MG63 (cell line): ENCODE data around the gene LCE1E. TPM values are rescaled to one million over a fixed set of nuclear protein-coding genes. Genes with fewer than 3 reads are reported as not detected.
A peak's percentile ranks its signal among the peaks of the same experiment; 100 is the strongest.

Experiments
- DNase-seq: peaks from one replicate; pipeline ENCODE4 v3.0.0-alpha.2; 2020
- H3K27me3 ChIP-seq: fragments of 250-450 bp; sonication (Bioruptor Pico); 2 replicates; pipeline ENCODE4 v1.5.1; 2020; ENCODE audit warnings: mild to moderate bottlenecking, moderate library complexity
- H3K36me3 ChIP-seq: fragments of 250-450 bp; sonication (Bioruptor Pico); 2 replicates; pipeline ENCODE4 v1.5.1; 2020; ENCODE audit warnings: mild to moderate bottlenecking, moderate library complexity
- H3K4me3 ChIP-seq: fragments of 250-450 bp; sonication (Bioruptor Pico); 2 replicates; pipeline ENCODE4 v1.5.1; 2020; ENCODE audit warnings: mild to moderate bottlenecking, moderate library complexity
- H3K9me3 ChIP-seq: fragments of 250-450 bp; sonication (Bioruptor Pico); 2 replicates; pipeline ENCODE4 v1.5.1; 2020; ENCODE audit warnings: mild to moderate bottlenecking, moderate library complexity
- total RNA-seq: library from RNA; depleted of rRNA; stranded (reverse); fragments of >200 nt; shearing (Covaris generic); gene quantifications from 2 replicates; pipeline ENCODE4 v1.2.3, GENCODE V29; 2014; ENCODE audit warnings: low replicate concordance

The LCE1E gene
- total RNA-seq, 1 experiment from 2014 or later: not detected

GRCh38 chr1:152768847-152769533 is 17.1 kb upstream of the LCE1E start:
- no peaks in the 10 kb centered on the region for H3K27me3 ChIP-seq
- DNase-seq: no peak
- no peaks in the 10 kb centered on the region for H3K36me3 ChIP-seq
- H3K9me3 ChIP-seq: no peaks in the 10 kb centered on the region
- no peak overlapping the region for H3K4me3 ChIP-seq

GRCh38 chr1:152770411-152770810 is 15.6 kb upstream of the LCE1E start:
- Histone ChIP-seq H3K4me3 (no peak overlapping the region), H3K36me3 (no peaks in the 10 kb centered on the region), H3K9me3 (no peaks in the 10 kb centered on the region), H3K27me3 (no peaks in the 10 kb centered on the region)
- DNase-seq: no peak

- H3K9me3 ChIP-seq: no peaks in the 10 kb centered on the region
- H3K4me3 ChIP-seq: no peak within 1 kb of the TSS
- DNase-seq: no peak
- H3K27me3 ChIP-seq: no peaks in the 10 kb centered on the region
- H3K36me3 ChIP-seq: no peaks in the 10 kb centered on the region
Observed at GRCh38 chr1:152774875-152775274, 11.2 kb upstream of the LCE1E start, which contains the start of gene LCE1F. Gene LCE1F (plus strand): TSS chr1:152775140. CDS start chr1:152776372, 1,232 bp downstream.

- Histone ChIP-seq H3K4me3 (no peak overlapping the region), H3K36me3 (no peaks in the 10 kb centered on the region), H3K27me3 (no peaks in the 10 kb centered on the region), H3K9me3 (no peaks in the 10 kb centered on the region)
- DNase-seq: no peak
Observed at GRCh38 chr1:152776361-152776760, 9.7 kb upstream of the LCE1E start.

GRCh38 chr1:152777510-152778137 is 8.4 kb upstream of the LCE1E start:
- H3K9me3 ChIP-seq: no peaks in the 10 kb centered on the region
- no peak for DNase-seq
- no peaks in the 10 kb centered on the region for H3K36me3 ChIP-seq
- no peaks in the 10 kb centered on the region for H3K27me3 ChIP-seq
- H3K4me3 ChIP-seq: no peak overlapping the region

GRCh38 chr1:152783095-152783494 is 3.0 kb upstream of the LCE1E start:
- Histone ChIP-seq H3K27me3 (no peaks in the 10 kb centered on the region), H3K36me3 (no peaks in the 10 kb centered on the region), H3K9me3 (no peaks in the 10 kb centered on the region), H3K4me3 (no peak overlapping the region)
- no peak for DNase-seq

GRCh38 chr1:152795686-152796085 is 9.6 kb downstream of the LCE1E start:
- no peaks in the 10 kb centered on the region for H3K9me3 ChIP-seq
- no peak overlapping the region for H3K4me3 ChIP-seq
- H3K36me3 ChIP-seq: no peaks in the 10 kb centered on the region
- no peak for DNase-seq
- no peaks in the 10 kb centered on the region for H3K27me3 ChIP-seq

- no peaks in the 10 kb centered on the region for H3K9me3 ChIP-seq
- no peaks in the 10 kb centered on the region for H3K36me3 ChIP-seq
Observed at GRCh38 chr1:152796421-152796820, 10.4 kb downstream of the LCE1E start, which contains the start of gene LCE1D. Gene LCE1D (plus strand): TSS chr1:152796721. CDS start chr1:152797795, 1,074 bp downstream.

GRCh38 chr1:152801333-152801732 is 15.3 kb downstream of the LCE1E start:
- DNase-seq: no peak
- Histone ChIP-seq H3K9me3 (no peaks in the 10 kb centered on the region), H3K36me3 (no peaks in the 10 kb centered on the region), H3K4me3 (no peak overlapping the region), H3K27me3 (no peaks in the 10 kb centered on the region)

More at GRCh38 chr1:152796421-152796820, 10.4 kb downstream of the LCE1E start, which contains the start of gene LCE1D:
- H3K4me3 ChIP-seq: no peak within 1 kb of the TSS
- DNase-seq: no peak
- H3K27me3 ChIP-seq: no peaks in the 10 kb centered on the region

GRCh38 chr1:152806576-152806975 is 20.5 kb downstream of the LCE1E start, which contains the start of gene LCE1C:
Gene LCE1C (minus strand): TSS chr1:152806651. CDS start chr1:152805478, 1,173 bp downstream.
- peaks cover 3% of the 10 kb centered on the region; the same call in 1 of the 2 replicates for H3K27me3 ChIP-seq
- no peaks in the 10 kb centered on the region for H3K36me3 ChIP-seq
- DNase-seq: peak; percentile 45

GRCh38 chr1:152811050-152811449 is 25.0 kb downstream of the LCE1E start:
- Histone ChIP-seq H3K36me3 (no peaks in the 10 kb centered on the region), H3K4me3 (no peak overlapping the region), H3K27me3 (peaks cover 3% of the 10 kb centered on the region; the same call in 1 of the 2 replicates), H3K9me3 (no peaks in the 10 kb centered on the region)
- no peak for DNase-seq

More at GRCh38 chr1:152806576-152806975, 20.5 kb downstream of the LCE1E start, which contains the start of gene LCE1C:
- Histone ChIP-seq H3K9me3 (no peaks in the 10 kb centered on the region), H3K4me3 (no peak within 1 kb of the TSS)

GRCh38 chr1:152811671-152812070 is 25.6 kb downstream of the LCE1E start, which contains the start of gene LCE1B:
Gene LCE1B (plus strand): TSS chr1:152811971. CDS start chr1:152812447, 476 bp downstream.
- Histone ChIP-seq H3K4me3 (no peak within 1 kb of the TSS), H3K27me3 (peaks cover 3% of the 10 kb centered on the region; the same call in 1 of the 2 replicates), H3K36me3 (no peaks in the 10 kb centered on the region), H3K9me3 (no peaks in the 10 kb centered on the region)
- DNase-seq: no peak

- no peaks in the 10 kb centered on the region for H3K9me3 ChIP-seq
- H3K4me3 ChIP-seq: no peak overlapping the region
- DNase-seq: no peak
- H3K36me3 ChIP-seq: no peaks in the 10 kb centered on the region
- no peaks in the 10 kb centered on the region for H3K27me3 ChIP-seq
Observed at GRCh38 chr1:152817309-152817708, 31.3 kb downstream of the LCE1E start.

- Histone ChIP-seq H3K27me3 (0 out of 2 replicates have a peak, but pooled peaks cover 4% of the 10 kb centered on the region), H3K4me3 (no peak overlapping the region), H3K9me3 (no peaks in the 10 kb centered on the region), H3K36me3 (no peaks in the 10 kb centered on the region)
- DNase-seq: no peak
Observed at GRCh38 chr1:152823294-152823693, 37.2 kb downstream of the LCE1E start.

- H3K27me3 ChIP-seq: 0 out of 2 replicates have a peak, but pooled peaks cover 4% of the 10 kb centered on the region
- H3K36me3 ChIP-seq: no peaks in the 10 kb centered on the region
- DNase-seq: no peak
- no peaks in the 10 kb centered on the region for H3K9me3 ChIP-seq
- no peak overlapping the region for H3K4me3 ChIP-seq
Observed at GRCh38 chr1:152824964-152825363, 38.9 kb downstream of the LCE1E start.

- DNase-seq: no peak
- Histone ChIP-seq H3K9me3 (no peaks in the 10 kb centered on the region), H3K4me3 (no peak within 1 kb of the TSS), H3K36me3 (no peaks in the 10 kb centered on the region), H3K27me3 (0 out of 2 replicates have a peak, but pooled peaks cover 4% of the 10 kb centered on the region)
Observed at GRCh38 chr1:152827173-152827572, 41.1 kb downstream of the LCE1E start, which contains the start of gene LCE1A. Gene LCE1A (plus strand): TSS chr1:152827473. CDS start chr1:152827473, 0 bp downstream.

- Histone ChIP-seq H3K9me3 (no peaks in the 10 kb centered on the region; the same call in 1 of the 2 replicates), H3K36me3 (no peaks in the 10 kb centered on the region), H3K27me3 (no peaks in the 10 kb centered on the region), H3K4me3 (no peak overlapping the region)
- DNase-seq: no peak
Observed at GRCh38 chr1:152836870-152837269, 50.8 kb downstream of the LCE1E start.
